Smooth muscle cell of the pulmonary artery (primary cell): ENCODE measurements around the gene ZMAT5. TPM values are rescaled to one million over a fixed set of nuclear protein-coding genes. Genes with fewer than 3 reads are reported as not detected.

Source experiments
- total RNA-seq: library from RNA; depleted of rRNA; stranded (reverse); fragments of >200 nt; gene quantifications from 2 replicates; pipeline ENCODE4 v1.2.3, GENCODE V29; 2014

The ZMAT5 gene
- 12.3 and 13.3 TPM in 2 replicates for total RNA-seq

GRCh38 chr22:29766632-29767170 lies at the start of gene ZMAT5:
Gene ZMAT5, minus strand, starts transcription at chr22:29767007. Its CDS starts 18,463 bp downstream, at chr22:29748544.

GRCh38 chr22:29767171-29768051 lies 604 bp upstream of the ZMAT5 start, which contains the start of gene UQCR10:
Gene UQCR10, plus strand, starts transcription at chr22:29767369. Its CDS starts 30 bp downstream, at chr22:29767399.

GRCh38 chr22:29719899-29720645 lies 46.7 kb downstream of the ZMAT5 start, which contains the start of gene CABP7:
Gene CABP7, plus strand, starts transcription at chr22:29720003. Its CDS starts 422 bp downstream, at chr22:29720425.

Other genes starting within 250 kb of the ZMAT5 start
- 39.4 and 62.9 TPM in 2 replicates for gene THOC5, start 213.2 kb downstream of the ZMAT5 start, total RNA-seq
- 42.0 and 46.4 TPM in 2 replicates for gene NIPSNAP1, start 185.9 kb downstream of the ZMAT5 start, total RNA-seq
- gene NF2, start 163.4 kb downstream of the ZMAT5 start, total RNA-seq, result 50.8 and 65.8 TPM in 2 replicates
- gene CABP7, start 47.0 kb downstream of the ZMAT5 start, total RNA-seq, result not detected in 2 replicates
- gene UQCR10, start 362 bp upstream of the ZMAT5 start, total RNA-seq, result 68.6 and 71.7 TPM in 2 replicates
- 28.1 and 37.1 TPM in 2 replicates for gene ASCC2, start 71.3 kb upstream of the ZMAT5 start, total RNA-seq
- 32.4 and 36.0 TPM in 2 replicates for gene MTMR3, start 116.2 kb upstream of the ZMAT5 start, total RNA-seq